Limb (tissue), 2 donors: ENCODE results near the gene CDIPT.
"Not testable (repeated sequence)": the region's sequence is repeated elsewhere in the genome, so short reads cannot be mapped to it uniquely, and the experiment has no call there.

ENCODE experiments used
- DNase-seq, 2 donors: peaks; one replicate each; pipeline ENCODE4 v3.0.0-alpha.2; 2016; ENCODE audit errors: extremely low spot score in 2 of 2

Gene CDIPT

GRCh38 chr16:29896841-29897240 lies 33.8 kb upstream of the CDIPT start:
- DNase-seq = no peak

- no peak for DNase-seq
Measured at GRCh38 chr16:29894352-29894751, 31.3 kb upstream of the CDIPT start.

- DNase-seq = no peak
Measured at GRCh38 chr16:29893553-29893952, 30.5 kb upstream of the CDIPT start.

- DNase-seq = no peak
Measured at GRCh38 chr16:29892458-29892813, 29.4 kb upstream of the CDIPT start.

- no peak for DNase-seq
Measured at GRCh38 chr16:29891525-29892457, 28.8 kb upstream of the CDIPT start.

GRCh38 chr16:29889372-29889771 lies 26.3 kb upstream of the CDIPT start:
- not testable (repeated sequence) for DNase-seq

- no peak for DNase-seq
Measured at GRCh38 chr16:29883987-29884386, 21.0 kb upstream of the CDIPT start.

- no peak for DNase-seq
Measured at GRCh38 chr16:29881050-29881449, 18.0 kb upstream of the CDIPT start.

GRCh38 chr16:29878172-29878571 lies 15.1 kb upstream of the CDIPT start:
- DNase-seq = no peak

- DNase-seq = no peak
Measured at GRCh38 chr16:29877266-29877961, 14.4 kb upstream of the CDIPT start.

GRCh38 chr16:29876594-29877249 lies 13.7 kb upstream of the CDIPT start:
- DNase-seq = no peak

GRCh38 chr16:29876217-29876593 lies 13.2 kb upstream of the CDIPT start:
- DNase-seq = no peak

GRCh38 chr16:29875206-29875605 lies 12.2 kb upstream of the CDIPT start:
- no peak for DNase-seq

GRCh38 chr16:29873319-29873718 lies 10.3 kb upstream of the CDIPT start:
- no peak for DNase-seq

- DNase-seq = no peak
Measured at GRCh38 chr16:29871822-29872546, 9.0 kb upstream of the CDIPT start.

- not testable (repeated sequence) for DNase-seq
Measured at GRCh38 chr16:29869067-29869466, 6.0 kb upstream of the CDIPT start.

GRCh38 chr16:29868396-29869009 lies 5.5 kb upstream of the CDIPT start:
- no peak for DNase-seq

- no peak for DNase-seq
Measured at GRCh38 chr16:29864205-29864604, 1.2 kb upstream of the CDIPT start.

- no peak for DNase-seq
Measured at GRCh38 chr16:29863669-29863984, 601 bp upstream of the CDIPT start.

- DNase-seq = no peak
Measured at GRCh38 chr16:29862383-29862883, 593 bp downstream of the CDIPT start.

- DNase-seq = no peak
Measured at GRCh38 chr16:29860218-29860617, 2.8 kb downstream of the CDIPT start.
